ENCODE data around the gene TXNDC15.
"Not testable (repeated sequence)": the region's sequence is repeated elsewhere in the genome, so short reads cannot be mapped to it uniquely, and the experiment has no call there.

The TXNDC15 gene

GRCh38 chr5:134902071-134902801 lies 28.1 kb downstream of the TXNDC15 start:
- H3K4me3 Mint-ChIP-seq, result no peak overlapping the region
- DNase-seq, result no peak
- H3K27ac Mint-ChIP-seq, result no peak overlapping the region
- peaks cover 24% of the 10 kb centered on the region for H3K4me1 Mint-ChIP-seq
- no peaks in the 10 kb centered on the region for H3K9me3 Mint-ChIP-seq
- ATAC-seq, result no peak
- H3K27me3 Mint-ChIP-seq, result no peaks in the 10 kb centered on the region

DNA sequence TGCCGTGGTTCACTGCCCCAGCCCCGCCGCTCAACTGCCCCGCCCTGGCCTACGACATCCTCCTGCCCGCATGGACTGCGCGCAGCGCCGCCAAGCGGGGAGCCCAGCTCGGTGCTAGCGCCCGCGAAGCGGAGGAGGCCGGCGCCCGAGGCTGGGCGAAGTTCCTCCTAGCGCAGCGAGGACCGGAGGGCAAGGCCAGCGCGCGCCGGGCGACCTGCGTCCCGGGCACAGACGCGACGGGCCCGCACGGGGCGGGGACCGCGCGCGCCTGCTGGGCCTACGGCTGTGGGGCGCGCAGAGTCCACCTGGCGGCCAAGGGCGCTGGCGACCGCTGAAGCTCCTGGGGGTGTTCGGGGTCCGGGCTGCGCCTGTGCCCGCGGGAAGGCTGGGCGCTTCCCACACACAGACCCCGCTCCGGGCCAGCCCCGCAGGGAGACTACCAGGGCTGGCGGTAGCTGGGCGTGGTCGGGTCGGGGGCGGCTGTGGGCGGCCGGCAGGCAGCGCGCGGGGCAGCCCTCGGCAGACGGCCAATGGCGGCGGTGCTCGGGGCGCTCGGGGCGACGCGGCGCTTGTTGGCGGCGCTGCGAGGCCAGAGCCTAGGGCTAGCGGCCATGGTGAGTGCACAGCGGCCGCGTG lies 30.6 kb downstream of the TXNDC15 start, which contains the start of gene PCBD2:
TSS of gene PCBD2 (plus strand) at position 522 of the 636 bp plus-strand sequence. CDS start at position 531, 9 bp downstream.
- Mint-ChIP-seq H3K27me3 (no peaks in the 10 kb centered on the region), H3K4me3 (peak within 1 kb of the TSS; percentile 97), H3K4me1 (peaks cover 24% of the 10 kb centered on the region), H3K9me3 (no peaks in the 10 kb centered on the region), H3K27ac (peak within 1 kb of the TSS; percentile 98 to 99)
- ATAC-seq, result peak; percentile 91
- peak; percentile 98 for DNase-seq

DNA sequence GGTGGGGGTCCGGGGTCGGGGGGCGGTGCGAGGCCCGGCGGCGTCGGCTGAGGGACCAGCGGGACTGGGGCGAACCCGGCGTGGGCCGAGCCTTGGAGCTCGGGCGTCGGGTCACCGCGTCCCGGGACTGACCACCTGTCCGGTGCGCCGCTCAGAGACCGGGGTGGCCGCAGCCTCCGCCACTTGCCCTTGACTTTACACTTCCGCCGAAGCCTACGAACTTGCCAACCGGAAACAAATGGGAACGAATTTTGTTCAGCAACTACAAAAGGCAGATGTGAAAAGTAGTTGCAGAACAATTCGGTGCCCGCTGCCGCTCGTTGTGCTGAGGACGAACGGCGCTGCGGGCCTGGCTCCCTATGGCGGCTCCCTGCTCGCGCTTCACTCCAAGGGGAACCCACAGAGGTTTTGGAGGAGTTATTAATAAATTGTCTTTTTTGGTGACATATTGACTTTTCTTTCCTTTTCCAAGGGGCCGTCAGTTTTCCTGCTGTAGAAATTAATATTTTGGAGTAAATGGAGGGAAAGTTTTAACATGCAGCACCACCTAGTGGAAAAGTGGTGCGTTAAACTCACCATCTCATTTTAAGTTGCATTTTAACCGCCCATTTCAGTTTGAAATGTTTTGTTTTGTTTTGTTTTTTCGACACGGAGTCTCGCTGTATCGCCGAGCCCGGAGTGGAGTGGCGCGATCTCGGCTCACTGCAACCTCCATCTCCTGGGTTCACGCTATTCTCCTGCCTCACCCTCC lies 31.2 kb downstream of the TXNDC15 start:
- Mint-ChIP-seq H3K27me3 (no peaks in the 10 kb centered on the region), H3K4me1 (peaks cover 24% of the 10 kb centered on the region), H3K9me3 (no peaks in the 10 kb centered on the region), H3K27ac (peak overlapping the region; percentile 98 to 99), H3K4me3 (peak overlapping the region; percentile 97)
- peak; percentile 37 for ATAC-seq
- peak; percentile 76 to 77 for DNase-seq

GRCh38 chr5:134906811-134907210 lies 32.6 kb downstream of the TXNDC15 start:
- Mint-ChIP-seq H3K4me3 (peak overlapping the region in 1 of 2 donors; percentile 61), H3K4me1 (peaks cover 21% of the 10 kb centered on the region), H3K27ac (peak overlapping the region; percentile 76 to 92), H3K27me3 (no peaks in the 10 kb centered on the region), H3K9me3 (no peaks in the 10 kb centered on the region)
- DNase-seq (no peak), ATAC-seq (no peak)

DNA sequence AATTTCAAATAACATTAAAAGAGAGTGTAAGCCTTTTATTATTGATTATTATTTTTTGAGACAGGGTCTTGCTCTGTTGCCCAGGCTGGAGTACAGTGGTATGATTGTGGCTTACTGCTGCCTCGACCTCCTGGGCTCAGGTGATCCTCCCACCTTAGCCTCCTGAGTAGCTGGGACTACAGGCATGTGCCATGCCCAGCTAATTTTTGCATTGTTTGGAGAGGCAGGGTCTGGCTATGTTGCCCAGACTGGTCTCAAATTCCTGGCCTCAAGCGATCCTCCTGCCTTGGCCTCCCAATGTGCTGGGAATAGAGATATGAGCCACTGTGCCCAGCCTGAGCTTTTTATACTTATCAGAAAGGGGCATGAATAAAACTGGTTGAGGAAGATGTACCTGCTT lies 36.6 kb downstream of the TXNDC15 start:
- H3K27me3 Mint-ChIP-seq, ATAC-seq, DNase-seq, H3K4me3 Mint-ChIP-seq, H3K27ac Mint-ChIP-seq, H3K9me3 Mint-ChIP-seq: not testable (repeated sequence)
- H3K4me1 Mint-ChIP-seq, result peaks cover 12% of the 10 kb centered on the region

DNA sequence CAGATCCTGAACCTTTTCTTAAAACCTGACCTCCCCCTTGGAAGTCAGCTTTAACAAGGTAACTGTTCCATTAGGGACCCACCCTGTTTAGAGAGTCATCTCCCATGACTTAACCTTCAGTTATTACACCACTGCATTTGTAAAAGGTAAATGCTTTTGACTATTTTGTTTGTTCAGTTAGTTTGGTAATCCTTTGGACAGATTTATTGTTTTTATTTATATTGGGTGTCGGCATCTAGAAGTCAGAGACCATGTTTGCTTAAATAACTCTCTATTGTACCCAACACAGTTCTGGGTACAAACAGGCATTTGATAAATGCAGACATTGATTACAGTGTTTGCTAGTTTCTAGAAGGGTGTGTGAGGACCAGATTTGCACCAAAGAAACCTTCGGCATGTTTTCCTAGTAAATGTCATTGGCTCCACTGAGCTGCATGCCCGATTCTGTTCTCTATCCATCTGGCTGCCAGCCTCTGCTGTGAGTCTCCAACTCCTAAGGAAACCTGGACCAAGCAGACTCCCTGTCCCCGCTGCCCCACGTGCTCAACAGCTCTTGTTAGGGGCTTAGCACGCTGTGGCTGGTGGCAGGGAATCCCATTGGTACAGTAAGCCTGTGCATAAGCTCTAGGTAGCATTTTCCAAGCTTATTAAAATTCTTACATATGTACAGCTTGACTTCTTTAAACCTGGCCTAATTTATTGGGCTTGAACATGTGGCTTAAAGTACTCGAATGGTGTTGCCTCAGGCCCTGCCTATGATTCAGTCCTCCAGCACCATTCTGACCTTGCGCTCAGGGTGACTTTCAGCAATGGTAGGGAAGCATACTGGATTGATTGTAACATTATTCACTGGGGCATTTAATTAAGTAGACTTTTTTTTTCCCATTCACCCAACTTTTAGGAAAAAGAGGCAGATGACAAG lies 37.4 kb downstream of the TXNDC15 start:
- Mint-ChIP-seq H3K4me1 (peaks cover 5% of the 10 kb centered on the region), H3K4me3 (no peak overlapping the region), H3K27me3 (no peaks in the 10 kb centered on the region), H3K9me3 (no peaks in the 10 kb centered on the region), H3K27ac (no peak overlapping the region)
- no peak for DNase-seq
- ATAC-seq, result no peak

GRCh38 chr5:134913254-134913653 lies 39.1 kb downstream of the TXNDC15 start:
- Mint-ChIP-seq H3K9me3 (no peaks in the 10 kb centered on the region), H3K4me1 (peaks cover 12% of the 10 kb centered on the region), H3K4me3 (no peak overlapping the region), H3K27ac (no peak overlapping the region), H3K27me3 (no peaks in the 10 kb centered on the region)
- DNase-seq, result no peak
- ATAC-seq, result no peak

GRCh38 chr5:134913795-134914194 lies 39.6 kb downstream of the TXNDC15 start:
- H3K27ac Mint-ChIP-seq, result no peak overlapping the region
- H3K27me3 Mint-ChIP-seq, result no peaks in the 10 kb centered on the region
- H3K9me3 Mint-ChIP-seq, result no peaks in the 10 kb centered on the region
- ATAC-seq (no peak), DNase-seq (no peak)
- peaks cover 16% of the 10 kb centered on the region for H3K4me1 Mint-ChIP-seq
- no peak overlapping the region for H3K4me3 Mint-ChIP-seq

DNA sequence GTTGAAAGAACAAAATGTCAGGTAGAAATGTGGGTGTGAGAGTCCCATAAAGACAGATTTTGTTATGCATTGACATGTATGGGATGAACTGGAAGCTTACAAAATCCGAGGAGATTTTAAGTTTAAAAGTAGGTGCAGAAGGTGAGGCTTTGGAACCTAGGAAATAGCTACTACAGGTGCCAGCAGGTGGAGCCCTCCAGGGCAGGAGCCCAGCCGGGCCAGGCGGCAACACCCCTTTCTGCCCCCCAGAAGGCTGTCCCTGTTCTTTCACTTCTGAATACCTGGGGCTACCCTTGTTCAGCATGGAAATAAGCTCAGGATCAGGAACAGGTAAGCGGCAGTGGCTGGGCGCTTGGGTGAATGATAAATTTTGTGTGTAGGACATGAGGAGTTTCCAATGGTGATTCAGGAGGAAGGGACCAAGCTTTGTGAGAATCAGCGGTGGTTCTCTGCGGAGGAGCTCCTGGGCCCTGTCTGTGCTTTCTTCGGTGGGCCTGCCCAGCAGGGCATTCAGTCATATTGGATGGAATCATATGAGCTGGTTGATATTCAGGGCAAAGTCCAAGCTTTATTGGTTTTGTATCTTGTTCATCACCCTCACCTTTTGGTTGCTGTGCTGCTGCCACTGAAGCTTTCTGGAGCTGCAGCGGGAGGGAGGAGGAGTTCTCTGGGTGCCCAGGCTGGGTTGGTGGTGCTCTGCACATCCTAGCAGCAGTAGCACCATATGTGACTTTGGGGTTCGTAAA lies 43.1 kb downstream of the TXNDC15 start:
- H3K9me3 Mint-ChIP-seq, result no peaks in the 10 kb centered on the region
- no peak for DNase-seq
- no peak overlapping the region for H3K27ac Mint-ChIP-seq
- peaks cover 41% of the 10 kb centered on the region for H3K4me1 Mint-ChIP-seq
- H3K27me3 Mint-ChIP-seq, result no peaks in the 10 kb centered on the region
- H3K4me3 Mint-ChIP-seq, result no peak overlapping the region
- ATAC-seq, result no peak

DNA sequence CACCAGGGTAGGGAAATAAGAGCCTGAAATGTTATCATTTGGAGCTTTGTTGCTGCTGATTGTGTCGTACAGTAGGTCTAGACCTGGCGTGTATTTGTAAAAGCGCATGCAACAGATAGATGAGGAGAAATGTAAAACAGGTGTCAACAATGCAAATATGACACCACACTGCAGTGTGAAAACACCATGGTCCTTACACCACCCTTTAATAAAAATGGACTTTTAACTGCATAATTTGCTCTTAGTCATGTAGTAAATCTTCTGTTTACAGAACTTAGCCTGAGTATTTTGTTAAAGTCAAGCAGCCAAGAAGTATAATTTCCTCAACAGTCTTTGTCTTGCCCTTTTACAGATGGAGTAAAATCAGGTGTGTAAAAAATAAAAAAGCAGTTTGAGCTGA lies 44.7 kb downstream of the TXNDC15 start:
- no peaks in the 10 kb centered on the region for H3K27me3 Mint-ChIP-seq
- peaks cover 41% of the 10 kb centered on the region for H3K4me1 Mint-ChIP-seq
- no peak for DNase-seq
- no peak overlapping the region for H3K27ac Mint-ChIP-seq
- no peaks in the 10 kb centered on the region for H3K9me3 Mint-ChIP-seq
- no peak overlapping the region for H3K4me3 Mint-ChIP-seq
- ATAC-seq, result no peak

DNA sequence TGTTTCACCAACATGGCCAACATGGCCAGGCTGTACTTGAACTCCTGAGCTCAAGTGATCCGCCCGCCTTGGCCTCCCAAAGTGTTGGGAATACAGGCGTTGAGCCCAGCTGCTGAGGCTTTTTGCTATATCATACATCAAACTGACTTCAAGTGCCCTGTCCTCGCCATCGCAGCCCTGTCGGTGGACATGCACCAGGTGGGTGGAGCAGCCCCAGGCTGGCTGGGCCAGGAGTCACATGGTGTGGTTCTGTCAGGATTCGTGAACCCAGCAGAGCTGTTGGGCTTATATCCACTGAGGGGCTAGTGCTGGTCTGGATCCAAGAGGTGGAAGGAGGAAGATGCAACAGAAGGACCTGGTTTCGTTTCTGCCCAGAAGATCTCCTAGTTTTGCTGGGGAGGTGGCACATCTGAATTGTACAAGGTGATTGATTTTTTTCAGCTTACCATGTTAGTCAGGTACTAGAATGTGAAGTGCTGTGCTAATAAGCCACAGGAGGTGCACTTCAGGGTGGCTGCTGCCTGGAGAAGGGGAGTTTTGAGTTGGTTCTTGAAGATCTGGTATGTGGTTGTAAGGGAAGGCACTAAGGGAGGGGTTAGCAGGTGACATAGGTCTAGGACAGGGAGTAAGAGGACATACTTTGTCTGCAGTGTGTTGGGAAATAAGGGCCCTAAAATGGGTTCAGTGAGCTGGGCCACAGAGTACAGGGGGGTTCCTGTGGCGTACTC lies 46.8 kb downstream of the TXNDC15 start:
- H3K9me3 Mint-ChIP-seq, result no peaks in the 10 kb centered on the region
- H3K4me1 Mint-ChIP-seq, result peaks cover 41% of the 10 kb centered on the region
- no peaks in the 10 kb centered on the region for H3K27me3 Mint-ChIP-seq
- peak overlapping the region; percentile 91 to 93 for H3K27ac Mint-ChIP-seq
- ATAC-seq, result no peak
- H3K4me3 Mint-ChIP-seq, result no peak overlapping the region
- no peak for DNase-seq

DNA sequence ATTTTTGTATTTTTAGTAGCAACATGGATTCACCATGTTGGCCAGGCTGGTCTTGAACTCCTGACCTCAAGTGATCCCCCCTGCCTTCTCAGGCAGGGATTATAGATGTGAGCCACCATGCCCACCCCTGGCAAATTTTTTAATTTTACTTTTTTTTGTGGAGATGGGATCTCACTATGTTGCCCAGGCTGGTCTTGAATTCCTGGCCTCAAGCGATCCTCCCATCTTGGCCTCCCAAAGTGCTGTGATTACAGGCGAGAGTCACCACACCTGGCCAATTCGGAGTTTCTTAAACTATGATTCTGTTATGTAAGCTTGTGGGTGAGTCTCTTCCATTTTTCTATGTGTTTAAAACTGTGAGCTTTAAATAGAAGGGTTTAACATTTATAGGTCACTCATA lies 58.3 kb downstream of the TXNDC15 start:
- Mint-ChIP-seq H3K4me3 (no peak overlapping the region), H3K27ac (no peak overlapping the region), H3K27me3 (no peaks in the 10 kb centered on the region)

GRCh38 chr5:134934202-134934601 lies 60.0 kb downstream of the TXNDC15 start:
- no peaks in the 10 kb centered on the region for H3K27me3 Mint-ChIP-seq
- no peak for ATAC-seq
- no peak overlapping the region for H3K4me3 Mint-ChIP-seq
- DNase-seq, result no peak
- H3K4me1 Mint-ChIP-seq, result no peaks in the 10 kb centered on the region
- H3K9me3 Mint-ChIP-seq, result no peaks in the 10 kb centered on the region
- no peak overlapping the region for H3K27ac Mint-ChIP-seq

More for the DNA sequence above, 58.3 kb downstream of the TXNDC15 start:
- ATAC-seq (no peak), DNase-seq (no peak)
- H3K4me1 Mint-ChIP-seq, result no peaks in the 10 kb centered on the region
- H3K9me3 Mint-ChIP-seq, result no peaks in the 10 kb centered on the region

All from stimulated activated naive CD8-positive, alpha-beta T cell treated with anti-CD3 and anti-CD28 coated beads, Interleukin-15, amount 100 ng/mL, for 72 hours (primary cell).